ENCODE measurements around the gene LY6G6C. TPM values are rescaled to one million over a fixed set of nuclear protein-coding genes. Genes with fewer than 3 reads are reported as not detected.

Gene LY6G6C
- total and polyA plus RNA-seq, 10 of the 15 experiments (the other 5 are each of a cell fraction or from before 2014, with no cell fraction given), result not detected

DNA sequence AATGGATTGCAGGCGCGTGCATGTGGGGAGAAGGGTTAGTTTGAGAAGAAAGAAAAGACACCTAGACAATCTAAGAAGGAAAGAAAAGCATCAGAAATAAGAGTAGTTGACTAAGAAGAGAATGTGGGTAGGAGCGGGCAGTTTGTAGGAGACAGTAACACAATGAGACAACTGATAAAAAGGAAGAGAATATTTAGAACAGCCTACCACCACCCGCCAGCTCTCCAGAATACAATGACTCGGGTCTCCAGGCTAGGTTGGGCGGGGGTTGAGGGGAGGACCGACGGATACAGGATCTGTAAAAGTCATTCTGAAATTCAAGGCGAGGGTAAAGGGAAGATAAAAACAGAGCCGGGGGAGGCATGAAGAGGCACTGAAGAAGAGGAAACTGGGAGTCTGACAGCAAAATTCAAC is 19.1 kb downstream of the LY6G6C start:
- BruUV-seq (replicated peaks), result TSS peak; percentile 63
- H3K27me3 ChIP-seq (replicated peaks in 1 of 2; ENCODE audit: control insufficient read depth in 2 of 2, insufficient read depth in 2 of 2, low read length in 1 of 2), result no peaks in the 10 kb centered on the region
- H3K27ac ChIP-seq (ENCODE audit: control insufficient read depth, insufficient read depth), result peak overlapping the region; percentile 91
- peak overlapping the region; percentile 81 for H3K4me2 ChIP-seq (ENCODE audit: control insufficient read depth, insufficient read depth)
- ChIA-PET CTCF (interaction anchor here (0.6 to 1.5 kb wide), 8 partner anchors 8 to 208 kb away, joined by 3 to 10 read pairs (median 4); partner anchors contain the start of gene MSH5), POLR2A (interaction anchor here (0.9 to 3.2 kb wide), 11 partner anchors 35 to 196 kb away, joined by 3 to 23 read pairs (median 5); partner anchors contain the start of genes CLIC1, DDX39B, EHMT2 and GPANK1), SMC1A (ENCODE audit: uncharacterized antibody, unreplicated experiment) (interaction anchor here (0.7 to 3.1 kb wide), 5 partner anchors 32 to 427 kb away, joined by 3 to 18 read pairs (median 4); partner anchors contain the start of genes CLIC1, DDX39B and LY6G5B), RAD21 (ENCODE audit: unreplicated experiment) (interaction anchor here (0.8 to 1.7 kb wide), 7 partner anchors 29 to 161 kb away, joined by 3 to 8 read pairs (median 4); partner anchors contain the start of genes CLIC1 and NEU1)
- H2AFZ ChIP-seq (ENCODE audit: control insufficient read depth, low read depth, low read length), result peak overlapping the region; percentile 57
- ATAC-seq (peak; percentile 25), DNase-seq (ENCODE audit: low read depth, low spot score) (no peak), FAIRE-seq (no peak)
- peak overlapping the region; percentile 96 for H3K4me3 ChIP-seq
- H3K36me3 ChIP-seq (ENCODE audit: control insufficient read depth in 2 of 2, insufficient read depth in 2 of 2, low read length in 1 of 2), result peaks cover 0 to 2% of the 10 kb centered on the region in 2 experiments; a peak in 2 of 4 replicates
- H3K4me1 ChIP-seq (ENCODE audit: control insufficient read depth, insufficient read depth, low read length), result peaks cover 9% of the 10 kb centered on the region; the same call in 1 of the 2 replicates
- H3K9me3 ChIP-seq (replicated peaks; ENCODE audit: control insufficient read depth, insufficient read depth, low read length), result no peaks in the 10 kb centered on the region
- under 1% methylated on average over 10 of the region's 10 CpGs for WGBS (ENCODE audit: insufficient coverage, insufficient replicate concordance, low lambda C conversion rate, missing lambda C conversion rate)
- no peak for TF ChIP-seq GABPA (IDR thresholded peaks at IDR 0.05; ENCODE audit: low read depth)
- TF ChIP-seq LARP7 (IDR thresholded peaks at IDR 0.05), result no peak
- TF ChIP-seq, protein P1, sequence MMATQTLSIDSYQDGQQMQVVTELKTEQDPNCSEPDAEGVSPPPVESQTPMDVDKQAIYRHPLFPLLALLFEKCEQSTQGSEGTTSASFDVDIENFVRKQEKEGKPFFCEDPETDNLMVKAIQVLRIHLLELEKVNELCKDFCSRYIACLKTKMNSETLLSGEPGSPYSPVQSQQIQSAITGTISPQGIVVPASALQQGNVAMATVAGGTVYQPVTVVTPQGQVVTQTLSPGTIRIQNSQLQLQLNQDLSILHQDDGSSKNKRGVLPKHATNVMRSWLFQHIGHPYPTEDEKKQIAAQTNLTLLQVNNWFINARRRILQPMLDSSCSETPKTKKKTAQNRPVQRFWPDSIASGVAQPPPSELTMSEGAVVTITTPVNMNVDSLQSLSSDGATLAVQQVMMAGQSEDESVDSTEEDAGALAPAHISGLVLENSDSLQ (IDR thresholded peaks at IDR 0.05), result no peak
- TF ChIP-seq POLR2AphosphoS5 (IDR thresholded peaks at IDR 0.05; ENCODE audit: low read length), result no peak
- peak overlapping the region; percentile 69 for H3K9ac ChIP-seq (ENCODE audit: control insufficient read depth, insufficient read depth, low read length)
- intact Hi-C loops (cut with micrococcal nuclease; ENCODE audit: unreplicated experiment) (loop anchor here (2.0 kb wide), 1 partner anchor 36 kb away; no protein-coding TSS in a partner anchor), in situ Hi-C loops (cut with MboI) (no loop called here)
- no peaks in the 10 kb centered on the region for H4K20me1 ChIP-seq (ENCODE audit: control insufficient read depth, insufficient read depth)
- peaks cover 17% of the 10 kb centered on the region for H3K79me2 ChIP-seq (ENCODE audit: control insufficient read depth, insufficient read depth, low read length)

All from GM12878 (cell line).